NCI-H82 treated with DMSO at 0.1 percent for 48 hours (cell line): ENCODE measurements around the gene INF2.

Source experiments
- DNase-seq: peaks from one replicate; lab custom pipeline; 2025; ENCODE audit not compliant: unreplicated experiment; lab: John Stamatoyannopoulos, UW

Gene INF2

GRCh38 chr14:104768437-104769323, 79.3 kb downstream of the INF2 start:
- peak; percentile 23 for DNase-seq

- no peak for DNase-seq
Measured at GRCh38 chr14:104769324-104770071, 80.1 kb downstream of the INF2 start.

DNA sequence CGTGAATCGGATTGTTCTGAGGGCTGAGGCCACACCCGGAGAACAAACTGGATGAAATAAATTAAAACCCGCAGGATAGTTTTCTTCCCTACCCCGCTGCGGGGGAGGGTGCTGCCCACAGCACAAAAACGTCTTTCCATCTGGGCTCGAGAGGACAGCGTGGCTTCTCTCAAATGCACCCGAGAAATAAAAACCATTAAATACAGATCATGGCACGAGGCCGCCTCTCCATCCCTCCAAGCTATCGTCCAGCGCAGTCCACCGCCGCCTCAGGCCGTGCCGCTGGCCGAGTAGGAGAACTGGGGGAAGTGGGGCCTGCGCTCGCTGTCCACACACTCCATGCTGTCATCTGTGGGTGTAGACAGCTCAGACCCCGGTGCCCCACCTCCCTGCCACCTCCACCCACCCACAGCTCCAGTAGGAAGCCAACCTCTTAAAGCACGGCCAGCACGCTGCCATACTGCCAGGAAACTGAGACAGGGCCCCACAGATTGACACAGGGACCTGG, 80.7 kb downstream of the INF2 start:
- DNase-seq = no peak

- no peak for DNase-seq
Measured at GRCh38 chr14:104770851-104771272, 81.4 kb downstream of the INF2 start.

- no peak for DNase-seq
Measured at GRCh38 chr14:104771374-104771773, 82.0 kb downstream of the INF2 start.
